ENCODE measurements around the gene REST.

The REST gene

DNA sequence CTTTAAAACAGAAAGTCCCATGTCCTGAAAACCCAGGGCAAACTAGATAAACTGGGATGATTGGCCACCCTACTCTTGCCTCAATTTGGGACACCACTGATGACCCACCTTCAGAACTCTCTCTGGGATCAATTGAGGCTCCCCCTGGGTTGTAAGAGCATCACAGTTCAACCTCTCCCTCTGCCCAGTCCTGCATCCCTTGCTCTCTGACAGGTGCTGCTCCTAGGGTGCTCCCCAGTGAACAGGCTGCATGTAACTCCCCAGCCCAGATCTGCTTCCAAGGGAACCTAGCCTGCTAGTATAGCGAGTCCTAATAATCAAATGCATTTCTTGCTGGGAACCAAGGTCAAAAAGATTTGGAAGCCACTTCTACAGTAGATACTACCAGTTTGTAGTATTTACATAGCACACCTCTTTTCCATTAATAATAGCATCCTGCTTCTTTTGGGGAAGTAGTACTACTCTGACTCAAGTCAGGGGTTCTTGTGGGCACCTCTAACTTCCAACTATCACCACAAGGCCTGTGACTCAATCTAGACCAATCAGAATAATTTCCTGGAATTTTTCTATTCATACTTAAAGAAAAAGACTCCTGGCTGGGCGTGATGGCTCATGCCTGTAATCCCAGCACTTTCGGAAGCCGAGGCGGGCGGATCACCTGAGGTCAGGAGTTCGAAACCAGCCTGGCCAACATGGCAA, 44.1 kb upstream of the REST start:
- Histone ChIP-seq H3K27me3 (ENCODE audit: control insufficient read depth, insufficient read depth, low read length) (no peaks in the 10 kb centered on the region), H3K79me2 (no peaks in the 10 kb centered on the region), H3K27ac (no peak overlapping the region), H3K4me3 (ENCODE audit: low read depth, low read length) (no peak overlapping the region), H3K4me1 (no peaks in the 10 kb centered on the region), H3K9ac (no peak overlapping the region), H3K4me2 (ENCODE audit: low read length) (no peak overlapping the region), H3K36me3 (ENCODE audit: control insufficient read depth, insufficient read depth, low read length) (no peaks in the 10 kb centered on the region), H2AFZ (no peak overlapping the region), H3K9me3 (ENCODE audit: control insufficient read depth, low read length) (no peaks in the 10 kb centered on the region)
- no peak for TF ChIP-seq CTCF (IDR thresholded peaks at IDR 0.05)

DNA sequence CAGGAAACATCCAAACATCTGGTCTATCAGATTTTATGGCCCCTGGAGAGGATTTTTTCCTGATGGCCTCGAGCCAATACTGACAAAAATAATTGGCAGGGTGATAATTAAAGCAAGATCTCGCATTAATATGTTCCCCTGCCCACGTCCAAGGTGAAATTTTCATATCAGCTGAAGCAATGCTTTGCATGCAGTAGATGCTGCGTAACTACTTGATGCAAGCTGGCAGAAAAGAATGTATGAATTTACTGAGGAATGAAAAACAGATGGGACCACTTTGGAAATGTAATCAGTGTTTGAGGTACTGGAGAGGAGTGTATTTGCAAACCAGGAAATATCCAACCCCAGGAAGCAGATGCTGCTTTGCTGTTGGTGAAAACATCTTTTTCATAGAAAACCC, 36.8 kb upstream of the REST start:
- no peak overlapping the region for H2AFZ ChIP-seq
- H3K36me3 ChIP-seq (ENCODE audit: control insufficient read depth, insufficient read depth, low read length), result no peaks in the 10 kb centered on the region
- H3K4me2 ChIP-seq (ENCODE audit: low read length), result no peak overlapping the region
- no peaks in the 10 kb centered on the region for H3K9me3 ChIP-seq (ENCODE audit: control insufficient read depth, low read length)
- H3K4me3 ChIP-seq (ENCODE audit: low read depth, low read length), result no peak overlapping the region
- no peaks in the 10 kb centered on the region for H3K4me1 ChIP-seq
- TF ChIP-seq CTCF (IDR thresholded peaks at IDR 0.05), result no peak
- H3K79me2 ChIP-seq, result no peaks in the 10 kb centered on the region
- H3K9ac ChIP-seq, result no peak overlapping the region
- no peaks in the 10 kb centered on the region for H3K27me3 ChIP-seq (ENCODE audit: control insufficient read depth, insufficient read depth, low read length)
- no peak overlapping the region for H3K27ac ChIP-seq

- Histone ChIP-seq H3K9ac (no peak overlapping the region), H3K36me3 (ENCODE audit: control insufficient read depth, insufficient read depth, low read length) (no peaks in the 10 kb centered on the region), H2AFZ (no peak overlapping the region), H3K27me3 (ENCODE audit: control insufficient read depth, insufficient read depth, low read length) (no peaks in the 10 kb centered on the region), H3K79me2 (no peaks in the 10 kb centered on the region), H3K4me2 (ENCODE audit: low read length) (no peak overlapping the region), H3K9me3 (ENCODE audit: control insufficient read depth, low read length) (no peaks in the 10 kb centered on the region), H3K4me1 (no peaks in the 10 kb centered on the region), H3K27ac (no peak overlapping the region), H3K4me3 (ENCODE audit: low read depth, low read length) (no peak overlapping the region)
- TF ChIP-seq CTCF (IDR thresholded peaks at IDR 0.05), result no peak
These were observed 36.3 kb upstream of the REST start for GRCh38 chr4:56871371-56871866.

DNA sequence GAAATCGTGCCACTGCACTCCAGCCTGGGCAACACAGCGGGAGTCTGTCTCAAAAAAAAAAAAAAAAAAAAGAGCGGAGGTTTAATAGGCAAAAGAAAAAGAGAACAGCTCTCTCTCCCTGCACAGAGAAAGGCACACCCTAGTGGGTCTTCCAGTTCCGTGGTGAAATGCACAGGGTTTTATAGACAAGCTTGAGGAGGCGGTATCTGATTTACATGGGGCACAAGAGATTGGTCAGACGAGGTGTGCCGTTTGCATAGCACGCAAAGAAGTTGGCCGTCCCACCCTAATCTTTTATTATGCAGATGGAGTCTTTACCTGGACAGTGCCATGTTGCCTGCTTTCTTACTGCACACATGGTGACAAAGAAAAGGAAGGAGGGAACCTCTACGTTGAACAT, 33.5 kb upstream of the REST start:
- H3K79me2 ChIP-seq, result no peaks in the 10 kb centered on the region
- H3K9ac ChIP-seq, result no peak overlapping the region
- TF ChIP-seq CTCF (IDR thresholded peaks at IDR 0.05), result no peak
- no peak overlapping the region for H3K27ac ChIP-seq
- no peak overlapping the region for H2AFZ ChIP-seq
- no peak overlapping the region for H3K4me2 ChIP-seq (ENCODE audit: low read length)
- H3K36me3 ChIP-seq (ENCODE audit: control insufficient read depth, insufficient read depth, low read length), result no peaks in the 10 kb centered on the region
- H3K27me3 ChIP-seq (ENCODE audit: control insufficient read depth, insufficient read depth, low read length), result no peaks in the 10 kb centered on the region
- no peaks in the 10 kb centered on the region for H3K4me1 ChIP-seq
- H3K4me3 ChIP-seq (ENCODE audit: low read depth, low read length), result no peak overlapping the region
- no peaks in the 10 kb centered on the region for H3K9me3 ChIP-seq (ENCODE audit: control insufficient read depth, low read length)

- Histone ChIP-seq H3K9me3 (ENCODE audit: control insufficient read depth, low read length) (no peaks in the 10 kb centered on the region), H3K79me2 (no peaks in the 10 kb centered on the region), H2AFZ (no peak overlapping the region), H3K36me3 (ENCODE audit: control insufficient read depth, insufficient read depth, low read length) (no peaks in the 10 kb centered on the region), H3K27ac (no peak overlapping the region), H3K4me1 (no peaks in the 10 kb centered on the region), H3K4me3 (ENCODE audit: low read depth, low read length) (no peak overlapping the region), H3K27me3 (ENCODE audit: control insufficient read depth, insufficient read depth, low read length) (no peaks in the 10 kb centered on the region), H3K9ac (no peak overlapping the region), H3K4me2 (ENCODE audit: low read length) (no peak overlapping the region)
- no peak for TF ChIP-seq CTCF (IDR thresholded peaks at IDR 0.05)
These were observed 32.8 kb upstream of the REST start for GRCh38 chr4:56874923-56875322.
